H1 (cell line): Measurements from ENCODE around the gene BRMS1.
"Not testable (repeated sequence)": the region's sequence is repeated elsewhere in the genome, so short reads cannot be mapped to it uniquely, and the experiment has no call there.

Experiments
- BCL11A ChIP-seq, 2 experiments: IDR thresholded peaks; one replicate each; pipeline ENCODE4 v1.6.1; 2011; ENCODE audit warnings: low read depth in 2 of 2, low read length in 2 of 2, mild to moderate bottlenecking in 2 of 2
- CEBPB ChIP-seq: IDR thresholded peaks from 2 replicates; pipeline ENCODE4 v1.6.1; 2012; ENCODE audit warnings: low read depth, low read length
- CHD2 ChIP-seq: IDR thresholded peaks from 2 replicates; pipeline ENCODE4 v1.6.1; 2012; ENCODE audit warnings: low read length, improper control_type of control experiment
- CTCF ChIP-seq, 3 experiments: IDR thresholded peaks; 1 replicate in 2 of 3; 2 replicates in 1 of 3; pipeline versions ENCODE4 v1.5.1 to v1.6.1; 2011; ENCODE audit warnings: low read length in 3 of 3, mild to moderate bottlenecking in 3 of 3, inconsistent platforms in 2 of 3, low read depth in 1 of 3, moderate library complexity in 1 of 3; ENCODE audit not compliant: insufficient read depth in 1 of 3; ENCODE audit errors: control extremely low read depth in 1 of 3
- EGR1 ChIP-seq: IDR thresholded peaks from 2 replicates; pipeline ENCODE4 v1.6.1; 2011; ENCODE audit warnings: low read depth, low read length, borderline replicate concordance
- EP300 ChIP-seq, 2 experiments: IDR thresholded peaks; 1 replicate in 1 of 2; 2 replicates in 1 of 2; pipeline ENCODE4 v1.6.1; 2011 to 2012; ENCODE audit warnings: low read depth in 2 of 2, low read length in 2 of 2, mild to moderate bottlenecking in 2 of 2, borderline replicate concordance in 1 of 2, inconsistent platforms in 1 of 2, moderate library complexity in 1 of 2
- FOSL1 ChIP-seq: IDR thresholded peaks from 2 replicates; pipeline ENCODE4 v1.6.1; 2011; ENCODE audit warnings: mild to moderate bottlenecking, low read depth, low read length, moderate library complexity; ENCODE audit not compliant: insufficient read depth
- MAFK ChIP-seq: IDR thresholded peaks from 2 replicates; pipeline ENCODE4 v1.6.1; 2012; ENCODE audit warnings: low read depth, mild to moderate bottlenecking, improper control_type of control experiment, low read length
- RFX5 ChIP-seq: IDR thresholded peaks from 2 replicates; pipeline ENCODE4 v1.6.1; 2011; ENCODE audit warnings: low read depth, low read length, improper control_type of control experiment, borderline replicate concordance
- RNF2 ChIP-seq: fragments of 200-900, 300-1000 bp; sonication (generic); IDR thresholded peaks from 2 replicates; pipeline ENCODE4 v1.7.1; 2016; ENCODE audit warnings: borderline replicate concordance, low read depth, mild to moderate bottlenecking, antibody characterized with exemption, low read length; ENCODE audit not compliant: poor library complexity, severe bottlenecking; ENCODE audit errors: missing control alignments
- SP2 ChIP-seq: IDR thresholded peaks from 2 replicates; pipeline ENCODE4 v1.6.1; 2012; ENCODE audit warnings: mild to moderate bottlenecking, low read length, inconsistent platforms
- USF2 ChIP-seq: IDR thresholded peaks from 2 replicates; pipeline ENCODE4 v1.6.1; 2011; ENCODE audit warnings: low read length, improper control_type of control experiment
- YY1 ChIP-seq: IDR thresholded peaks from 2 replicates; pipeline ENCODE4 v1.6.1; 2011; ENCODE audit warnings: low read depth, mild to moderate bottlenecking, low read length

GRCh38 chr11:66380264-66380663, 35.4 kb upstream of the BRMS1 start:
- not testable (repeated sequence) for TF ChIP-seq USF2; FOSL1; EGR1; SP2; BCL11A (IDR thresholded peaks at IDR 0.05; ENCODE audit: low read depth in 2 of 2, low read length in 2 of 2); EP300 (IDR thresholded peaks at IDR 0.05; ENCODE audit: borderline replicate concordance in 1 of 2, low read depth in 2 of 2, low read length in 2 of 2); YY1; MAFK; RNF2; RFX5; CEBPB; CTCF (IDR thresholded peaks at IDR 0.05; ENCODE audit: control extremely low read depth in 1 of 3, insufficient read depth in 1 of 3, low read depth in 1 of 3, low read length in 3 of 3); CHD2
